Liver (tissue), 9 donors: ENCODE results near the gene CHL1. TPM values are rescaled to one million over a fixed set of nuclear protein-coding genes. Genes with fewer than 3 reads are reported as not detected.

Source experiments
- DNase-seq: peaks from one replicate; pipeline ENCODE4 v3.0.0-alpha.2; 2017; ENCODE audit warnings: low spot score
- H3K27ac ChIP-seq, 2 donors: one replicate each; pipeline ENCODE4 v1.7.0; 2013; ENCODE audit warnings: inconsistent platforms in 2 of 2, low read length in 2 of 2, control low read depth in 1 of 2, low read depth in 1 of 2, mild to moderate bottlenecking in 1 of 2
- H3K27me3 ChIP-seq, 4 donors: one replicate each; pipeline versions ENCODE4 v1.6.1 to v1.7.0; 2013; ENCODE audit warnings: low read length in 3 of 4, inconsistent platforms in 1 of 4, mild to moderate bottlenecking in 1 of 4, moderate library complexity in 1 of 4; ENCODE audit not compliant: control insufficient read depth in 4 of 4, insufficient read depth in 4 of 4
- H3K36me3 ChIP-seq, 4 donors: one replicate each; pipeline versions ENCODE4 v1.6.1 to v1.7.0; 2013; ENCODE audit warnings: low read length in 3 of 4, mild to moderate bottlenecking in 3 of 4, low read depth in 1 of 4, moderate library complexity in 1 of 4; ENCODE audit not compliant: control insufficient read depth in 4 of 4, insufficient read depth in 3 of 4
- H3K4me1 ChIP-seq, 4 donors: one replicate each; pipeline versions ENCODE4 v1.6.1 to v1.7.0; 2013; ENCODE audit warnings: low read length in 3 of 4, mild to moderate bottlenecking in 3 of 4, moderate library complexity in 1 of 4; ENCODE audit not compliant: control insufficient read depth in 4 of 4, insufficient read depth in 4 of 4
- H3K4me3 ChIP-seq, 3 donors: one replicate each; pipeline versions ENCODE4 v1.6.1 to v1.7.0; 2013; ENCODE audit warnings: low read length in 3 of 3, control low read depth in 1 of 3, low read depth in 1 of 3, mild to moderate bottlenecking in 1 of 3
- H3K9ac ChIP-seq, 2 donors: one replicate each; pipeline ENCODE4 v1.7.0; 2013; ENCODE audit warnings: low read length in 2 of 2, mild to moderate bottlenecking in 2 of 2, moderate library complexity in 2 of 2, control low read depth in 1 of 2, low read depth in 1 of 2
- H3K9me3 ChIP-seq, 4 donors: one replicate each; pipeline versions ENCODE4 v1.6.1 to v1.7.0; 2013; ENCODE audit warnings: low read length in 3 of 4; ENCODE audit not compliant: control insufficient read depth in 4 of 4
- FOXA2 ChIP-seq: IDR thresholded peaks from 2 replicates; pipeline ENCODE4 v1.6.1; 2016; ENCODE audit warnings: antibody characterized with exemption
- GABPA ChIP-seq, 2 donors: IDR thresholded peaks in 1 of 2; conservative IDR thresholded peaks in 1 of 2; 2 replicates each; pipeline ENCODE4 v1.6.1; 2016; ENCODE audit warnings: antibody characterized with exemption in 2 of 2, mild to moderate bottlenecking in 1 of 2, moderate library complexity in 1 of 2
- HNF4A ChIP-seq, 2 donors: conservative IDR thresholded peaks; 2 replicates each; pipeline ENCODE4 v1.6.1; 2016; ENCODE audit warnings: antibody characterized with exemption in 2 of 2, mild to moderate bottlenecking in 2 of 2
- HNF4G ChIP-seq: IDR thresholded peaks from 2 replicates; pipeline ENCODE4 v1.6.1; 2016; ENCODE audit warnings: antibody characterized with exemption
- NR2F2 ChIP-seq: IDR thresholded peaks from 2 replicates; pipeline ENCODE4 v1.6.1; 2016; ENCODE audit warnings: antibody characterized with exemption
- RAD21 ChIP-seq, 2 donors: IDR thresholded peaks; 2 replicates each; pipeline ENCODE4 v1.6.1; 2016; ENCODE audit warnings: antibody characterized with exemption in 2 of 2, mild to moderate bottlenecking in 2 of 2
- SP1 ChIP-seq: IDR thresholded peaks from 2 replicates; pipeline ENCODE4 v1.6.1; 2018; ENCODE audit warnings: antibody characterized with exemption, mild to moderate bottlenecking
- YY1 ChIP-seq: IDR thresholded peaks from 2 replicates; pipeline ENCODE4 v1.6.1; 2016; ENCODE audit warnings: antibody characterized with exemption, mild to moderate bottlenecking
- WGBS: extraction: QIAGEN DNeasy Blood & Tissue Kit; methylation state at CpG from one replicate; pipeline ENCODE4 v1.1.7; 2013; 5-methylcytosine and 5-hydroxymethylcytosine counted together
- polyA plus RNA-seq, 2 donors: library from polyadenylated mRNA; stranded (reverse) in 1 of 2; unstranded in 1 of 2; fragments of 200-250 nt in 1 of 2; fragments of >200 nt in 1 of 2; fragmentation: Nextera tagmentation in 1 of 2; extraction: Ambion mirVana in 1 of 2; gene quantifications; one replicate each; pipeline versions ENCODE4 v1.2.1 to v1.2.3, GENCODE V29; 2013 to 2015
- total RNA-seq, 2 donors: library from RNA; depleted of rRNA; stranded (reverse); fragments of >200 nt; gene quantifications; one replicate each; pipeline ENCODE4 v1.2.3, GENCODE V29; 2014
- TF ChIP-seq, protein P1 (sequence below): IDR thresholded peaks from 2 replicates; pipeline ENCODE4 v1.6.1; 2016; ENCODE audit warnings: antibody characterized with exemption
- TF ChIP-seq, protein P2 (sequence below): fragments of 150-350 bp; IDR thresholded peaks from 2 replicates; pipeline ENCODE4 v1.5.1; 2017; ENCODE audit warnings: improper control_type of control experiment, low read depth, low read length; ENCODE audit not compliant: missing input control
- donor health status: healthy.
- donor health status: healthy.
- donor health status: healthy.
- donor health status: healthy.
- donor health status: healthy.

The CHL1 gene
- total and polyA plus RNA-seq, 4 donors, result 0.03 to 8.1 (median 0.66) TPM

DNA sequence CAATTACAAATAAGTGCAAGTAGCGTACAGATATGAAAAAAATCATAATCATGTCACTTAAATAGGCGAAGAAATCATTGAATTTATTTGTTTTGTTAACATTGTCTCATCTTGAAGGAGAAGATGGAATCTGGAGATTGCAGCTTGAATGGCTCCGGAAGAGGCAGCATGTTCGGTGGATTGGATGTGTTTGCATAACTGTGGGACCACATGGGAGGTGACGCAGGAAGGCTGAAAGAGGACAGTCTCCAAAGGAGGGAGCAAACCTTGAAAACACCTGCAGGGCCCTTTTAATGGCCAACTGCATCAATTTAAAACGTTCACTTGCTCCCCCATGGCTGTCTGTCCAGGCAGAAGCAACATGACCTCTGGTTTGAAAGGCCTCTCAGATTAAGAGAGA is 61.3 kb downstream of the CHL1 start:
- Histone ChIP-seq H3K27ac (no peak overlapping the region), H3K4me3 (no peak overlapping the region), H3K9ac (no peak overlapping the region), H3K4me1 (no peaks in the 10 kb centered on the region), H3K36me3 (no peaks in the 10 kb centered on the region), H3K27me3 (no peaks in the 10 kb centered on the region), H3K9me3 (no peaks in the 10 kb centered on the region)
- DNase-seq, result no peak
- WGBS, result 65% methylated on average over 6 of the region's 6 CpGs
- TF ChIP-seq GABPA (IDR thresholded peaks at IDR 0.05 in 1 of 2, conservative IDR thresholded peaks at IDR 0.05 in 1 of 2), result no peak
- TF ChIP-seq NR2F2, result no peak
- TF ChIP-seq FOXA2, result no peak

DNA sequence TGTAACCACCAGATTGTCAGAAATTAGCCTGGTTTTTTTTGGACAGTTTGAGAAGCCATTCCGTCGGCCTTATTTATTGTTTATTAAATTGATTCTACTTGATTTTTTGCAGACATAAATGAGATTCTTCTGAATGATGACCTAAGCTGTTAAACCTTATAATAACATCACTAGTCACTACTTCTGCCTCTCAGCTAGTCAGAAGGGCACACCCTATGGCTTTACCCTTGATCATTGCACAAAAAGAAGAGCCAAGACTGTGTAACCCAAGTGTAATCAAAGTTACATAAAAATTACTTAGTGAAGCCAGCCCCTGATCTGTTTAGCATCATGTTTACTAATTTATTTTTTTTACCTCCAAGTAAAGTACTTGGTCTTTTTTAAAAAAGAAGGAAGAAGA is 64.3 kb downstream of the CHL1 start:
- Histone ChIP-seq H3K36me3 (no peaks in the 10 kb centered on the region), H3K27ac (no peak overlapping the region), H3K9me3 (no peaks in the 10 kb centered on the region), H3K4me1 (no peaks in the 10 kb centered on the region), H3K4me3 (no peak overlapping the region), H3K27me3 (no peaks in the 10 kb centered on the region), H3K9ac (no peak overlapping the region)
- 78% methylated on average over 2 of the region's 2 CpGs for WGBS
- TF ChIP-seq HNF4G, result no peak
- no peak for DNase-seq

DNA sequence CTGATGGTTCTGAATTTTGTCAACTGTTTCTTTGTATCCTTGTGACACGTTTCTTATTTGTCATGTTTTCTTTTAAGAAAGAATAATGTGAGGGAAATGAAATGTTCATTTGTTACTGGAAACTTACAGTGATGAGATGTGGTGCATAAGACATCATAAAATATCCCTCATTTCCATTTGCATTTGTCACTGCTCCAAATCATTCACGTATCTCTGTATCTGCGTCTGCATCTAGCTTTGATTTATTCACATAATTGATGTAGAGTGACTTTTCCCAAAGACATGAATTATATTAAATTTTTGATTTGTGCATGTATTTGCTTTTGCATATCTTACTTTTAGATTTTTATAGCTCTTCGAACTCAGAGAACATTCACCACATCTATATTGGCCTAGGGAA is 66.8 kb downstream of the CHL1 start:
- TF ChIP-seq SP1, result no peak
- TF ChIP-seq, protein P1, sequence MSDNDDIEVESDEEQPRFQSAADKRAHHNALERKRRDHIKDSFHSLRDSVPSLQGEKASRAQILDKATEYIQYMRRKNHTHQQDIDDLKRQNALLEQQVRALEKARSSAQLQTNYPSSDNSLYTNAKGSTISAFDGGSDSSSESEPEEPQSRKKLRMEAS, result no peak
- no peaks in the 10 kb centered on the region for H3K9me3 ChIP-seq

DNA sequence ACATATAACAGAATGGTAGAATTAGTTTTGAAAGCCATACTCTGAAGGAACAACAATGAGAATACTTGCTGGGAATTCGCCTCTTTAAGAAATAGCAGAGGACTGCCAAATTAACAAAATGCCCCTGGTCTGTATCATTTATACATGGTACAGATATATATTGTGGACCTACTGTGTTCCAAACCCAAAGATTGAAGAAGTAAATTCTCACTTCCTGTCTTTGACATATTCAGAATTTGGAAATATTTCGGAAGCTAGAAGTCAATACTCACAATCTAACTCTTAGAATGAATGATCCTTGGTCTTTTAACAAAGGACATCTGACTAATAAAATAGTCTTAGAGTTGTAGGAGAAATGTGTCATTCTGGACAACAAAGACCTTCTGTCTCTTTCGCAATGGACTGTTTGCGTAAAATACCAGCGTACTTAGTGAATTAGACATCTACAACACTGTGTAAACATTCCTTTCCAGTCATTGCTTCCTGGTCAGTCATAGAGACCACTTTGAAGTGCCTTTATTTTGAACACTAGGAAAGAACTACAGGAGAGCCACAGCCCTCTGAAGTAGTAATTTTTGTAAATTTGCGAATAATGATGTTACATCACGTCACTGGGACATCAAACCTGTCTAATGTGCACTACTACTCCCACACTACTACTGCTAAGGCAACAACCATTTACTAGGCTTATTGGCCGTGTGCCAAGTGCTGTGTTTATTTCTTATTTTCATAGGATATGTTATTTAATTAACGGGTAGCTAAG is 68.0 kb downstream of the CHL1 start:
- Histone ChIP-seq H3K36me3 (no peaks in the 10 kb centered on the region), H3K4me1 (no peaks in the 10 kb centered on the region), H3K27ac (no peak overlapping the region), H3K27me3 (no peaks in the 10 kb centered on the region), H3K9ac (no peak overlapping the region), H3K9me3 (no peaks in the 10 kb centered on the region), H3K4me3 (no peak overlapping the region)
- WGBS, result 58% methylated on average over 9 of the region's 9 CpGs
- TF ChIP-seq SP1 (no peak), RAD21 (IDR thresholded peaks at IDR 0.05) (no peak), HNF4A (conservative IDR thresholded peaks at IDR 0.05) (no peak), YY1 (no peak), FOXA2 (no peak)
- TF ChIP-seq, protein P1, result no peak
- TF ChIP-seq, protein P2, sequence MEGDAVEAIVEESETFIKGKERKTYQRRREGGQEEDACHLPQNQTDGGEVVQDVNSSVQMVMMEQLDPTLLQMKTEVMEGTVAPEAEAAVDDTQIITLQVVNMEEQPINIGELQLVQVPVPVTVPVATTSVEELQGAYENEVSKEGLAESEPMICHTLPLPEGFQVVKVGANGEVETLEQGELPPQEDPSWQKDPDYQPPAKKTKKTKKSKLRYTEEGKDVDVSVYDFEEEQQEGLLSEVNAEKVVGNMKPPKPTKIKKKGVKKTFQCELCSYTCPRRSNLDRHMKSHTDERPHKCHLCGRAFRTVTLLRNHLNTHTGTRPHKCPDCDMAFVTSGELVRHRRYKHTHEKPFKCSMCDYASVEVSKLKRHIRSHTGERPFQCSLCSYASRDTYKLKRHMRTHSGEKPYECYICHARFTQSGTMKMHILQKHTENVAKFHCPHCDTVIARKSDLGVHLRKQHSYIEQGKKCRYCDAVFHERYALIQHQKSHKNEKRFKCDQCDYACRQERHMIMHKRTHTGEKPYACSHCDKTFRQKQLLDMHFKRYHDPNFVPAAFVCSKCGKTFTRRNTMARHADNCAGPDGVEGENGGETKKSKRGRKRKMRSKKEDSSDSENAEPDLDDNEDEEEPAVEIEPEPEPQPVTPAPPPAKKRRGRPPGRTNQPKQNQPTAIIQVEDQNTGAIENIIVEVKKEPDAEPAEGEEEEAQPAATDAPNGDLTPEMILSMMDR, result no peak
- no peak for DNase-seq

More for the DNA sequence above, 66.8 kb downstream of the CHL1 start:
- WGBS, result 71% methylated on average over 4 of the region's 4 CpGs
- no peak overlapping the region for H3K4me3 ChIP-seq
- H3K27ac ChIP-seq, result no peak overlapping the region
- no peaks in the 10 kb centered on the region for H3K4me1 ChIP-seq
- DNase-seq, result no peak
- H3K27me3 ChIP-seq, result no peaks in the 10 kb centered on the region
- H3K36me3 ChIP-seq, result no peaks in the 10 kb centered on the region
- no peak overlapping the region for H3K9ac ChIP-seq
